GM12878 (cell line): ENCODE results near the gene RARA. TPM values are rescaled to one million over a fixed set of nuclear protein-coding genes. Genes with fewer than 3 reads are reported as not detected.

Experiments
- ATAC-seq: fragments of 200-7000 bp; cut with Tn5 transposase; 3 replicates; pipeline ENCODE4 v1.9.1; 2020; ENCODE audit warnings: mild to moderate bottlenecking, moderate library complexity
- BruUV-seq: library from RNA; stranded (reverse); fragments of 400-500 nt; replicated peaks from 2 replicates; lab custom pipeline; 2021; lab: Mats Ljungman, UMichigan
- CTCF ChIA-PET: fragments of 300-600 bp; sonication (Branson Sonifier 250); formaldehyde crosslinking; extraction: SDS; loops from one replicate; lab custom pipeline; 2021; ENCODE audit warnings: inconsistent platforms; lab: Yijun Ruan, JAX
- POLR2A ChIA-PET: fragments of 350-600 bp; formaldehyde crosslinking; extraction: SDS; loops from one replicate; lab custom pipeline; 2021; ENCODE audit warnings: inconsistent platforms; lab: Charles Lee
- RAD21 ChIA-PET: fragments of 300-600 bp; sonication (Branson Sonifier 250); formaldehyde crosslinking; loops from one replicate; lab custom pipeline; 2023; ENCODE audit warnings: antibody characterized with exemption; ENCODE audit not compliant: unreplicated experiment; lab: Charles Lee
- SMC1A ChIA-PET: fragments of 300-600 bp; sonication (Branson Sonifier 250); formaldehyde crosslinking; loops from one replicate; lab custom pipeline; 2023; ENCODE audit not compliant: unreplicated experiment, uncharacterized antibody; lab: Charles Lee
- DNase-seq: peaks from one replicate; pipeline ENCODE4 v3.0.0-alpha.2; 2011; ENCODE audit warnings: low read depth, low spot score
- FAIRE-seq: peaks from 3 replicates; lab custom pipeline; 2011; peaks lifted over from hg19 to GRCh38; lab: Jason Lieb, UNC
- H2AFZ ChIP-seq: 2 replicates; pipeline ENCODE4 v1.6.0; 2011; ENCODE audit warnings: low read depth, low read length, control low read depth; ENCODE audit not compliant: control insufficient read depth
- H3K27ac ChIP-seq: 2 replicates; pipeline ENCODE4 v1.5.1; 2011; ENCODE audit warnings: control low read depth; ENCODE audit not compliant: control insufficient read depth, insufficient read depth
- H3K27me3 ChIP-seq, 2 experiments: replicated peaks in 1 of 2; 2 replicates each; pipeline versions ENCODE4 v1.6.0 to v1.6.1; 2011; ENCODE audit warnings: low read length in 1 of 2; ENCODE audit not compliant: control insufficient read depth in 2 of 2, insufficient read depth in 2 of 2
- H3K36me3 ChIP-seq, 2 experiments: 2 replicates each; pipeline ENCODE4 v1.5.1; 2011; ENCODE audit warnings: low read length in 1 of 2; ENCODE audit not compliant: control insufficient read depth in 2 of 2, insufficient read depth in 2 of 2
- H3K4me1 ChIP-seq: 2 replicates; pipeline ENCODE4 v1.6.1; 2011; ENCODE audit warnings: mild to moderate bottlenecking, low read length, moderate library complexity, mixed read lengths; ENCODE audit not compliant: control insufficient read depth, insufficient read depth
- H3K4me2 ChIP-seq: 2 replicates; pipeline ENCODE4 v1.6.0; 2011; ENCODE audit warnings: control low read depth; ENCODE audit not compliant: control insufficient read depth, insufficient read depth
- H3K4me3 ChIP-seq: fragments of 200-600 bp; sonication (generic); 2 replicates; pipeline ENCODE4 v1.5.1; 2016
- H3K79me2 ChIP-seq: 2 replicates; pipeline ENCODE4 v1.6.0; 2011; ENCODE audit warnings: low read length; ENCODE audit not compliant: control insufficient read depth, insufficient read depth
- H3K9ac ChIP-seq: 2 replicates; pipeline ENCODE4 v1.8.0; 2011; ENCODE audit warnings: low read length, control low read depth, mixed read lengths; ENCODE audit not compliant: control insufficient read depth, insufficient read depth
- H3K9me3 ChIP-seq: replicated peaks from 3 replicates; pipeline ENCODE4 v1.5.1; 2011; ENCODE audit warnings: mild to moderate bottlenecking, low read length; ENCODE audit not compliant: control insufficient read depth, insufficient read depth
- H4K20me1 ChIP-seq: 2 replicates; pipeline ENCODE4 v1.6.0; 2011; ENCODE audit not compliant: control insufficient read depth, insufficient read depth
- ZNF687 ChIP-seq: fragments of 450-650 bp; IDR thresholded peaks from 2 replicates; pipeline ENCODE4 v1.6.1; 2017; ENCODE audit warnings: mild to moderate bottlenecking, moderate library complexity
- WGBS: methylation state at CpG from one replicate; pipeline ENCODE4 v1.1.6; 2016; ENCODE audit warnings: low lambda C conversion rate; ENCODE audit not compliant: insufficient replicate concordance, insufficient coverage; ENCODE audit errors: missing lambda C conversion rate; 5-methylcytosine and 5-hydroxymethylcytosine counted together
- in situ Hi-C: fragments of 300-500 bp; cut with MboI; formaldehyde crosslinking; loops from 9 replicates; pipeline ENCODE4 v1.14.3; 2018; ENCODE audit warnings: mixed read lengths
- intact Hi-C: fragments of 100-400 bp; cut with micrococcal nuclease; formaldehyde crosslinking; loops from one replicate; pipeline ENCODE4 v1.14.2; 2022; ENCODE audit not compliant: unreplicated experiment
- polyA plus RNA-seq, 11 experiments: library from polyadenylated mRNA; depleted of rRNA in 4 of 11; unstranded in 6 of 11; stranded (reverse) in 5 of 11; fragments of >200 nt; fragmentation: Nextera tagmentation in 4 of 11; fragmentation: Illumina TruSeq in 1 of 11; extraction: Ambion mirVana in 4 of 11; extraction: Trizol in 1 of 11; gene quantifications; 1 replicate in 1 of 11; 2 replicates in 10 of 11; pipeline versions ENCODE4 v1.2.1 to v1.2.3, GENCODE V29; 2011 to 2016; ENCODE audit warnings: inconsistent platforms in 2 of 11, missing spikeins in 2 of 11, low read depth in 1 of 11
- total RNA-seq, 4 experiments: library from RNA; depleted of rRNA in 3 of 4; stranded (reverse); fragments of >200 nt in 3 of 4; fragmentation: Illumina TruSeq in 1 of 4; extraction: Trizol in 1 of 4; gene quantifications; 2 replicates each; pipeline versions ENCODE4 v1.2.1 to v1.2.3, GENCODE V29; 2013 to 2021
- TF ChIP-seq, protein P1 (sequence below): IDR thresholded peaks from 2 replicates; pipeline ENCODE4 v1.6.1; 2012; ENCODE audit warnings: low read depth, low read length, improper control_type of control experiment

The RARA gene
- total and polyA plus RNA-seq, 10 of the 15 experiments (the other 5 are each of a cell fraction or from before 2014, with no cell fraction given): 0.13 to 33.6 (median 13.6) TPM

- Histone ChIP-seq H3K4me3 (no peak overlapping the region), H4K20me1 (no peaks in the 10 kb centered on the region), H2AFZ (no peak overlapping the region), H3K27me3 (no peaks in the 10 kb centered on the region), H3K79me2 (no peaks in the 10 kb centered on the region), H3K4me1 (no peaks in the 10 kb centered on the region; the same call in none of the 2 replicates), H3K9ac (no peak overlapping the region), H3K9me3 (no peaks in the 10 kb centered on the region; the same call in 2 of the 3 replicates), H3K4me2 (no peak overlapping the region), H3K27ac (no peak overlapping the region), H3K36me3 (no peaks in the 10 kb centered on the region)
- no peak for DNase-seq
- ChIA-PET CTCF (interaction anchor here (1.0 to 2.2 kb wide), 3 partner anchors 58 to 110 kb away, joined by 3 to 7 read pairs (median 4); partner anchors contain the start of gene RARA), POLR2A (interaction anchor here (0.5 kb wide), 1 partner anchor 72 kb away, joined by 3 read pairs; no protein-coding TSS in a partner anchor), SMC1A (interaction anchor here (1.9 kb wide), 1 partner anchor 166 kb away, joined by 7 read pairs; no protein-coding TSS in a partner anchor), RAD21 (interaction anchor here (1.3 to 1.5 kb wide), 2 partner anchors 51 to 66 kb away, joined by 4 read pairs; partner anchors contain the start of gene TOP2A)
- ATAC-seq: no peak
- WGBS: 75% methylated on average over 17 of the region's 18 CpGs
- intact Hi-C loops (no loop called here), in situ Hi-C loops (no loop called here)
- no peak for TF ChIP-seq ZNF687
- TF ChIP-seq, protein P1, sequence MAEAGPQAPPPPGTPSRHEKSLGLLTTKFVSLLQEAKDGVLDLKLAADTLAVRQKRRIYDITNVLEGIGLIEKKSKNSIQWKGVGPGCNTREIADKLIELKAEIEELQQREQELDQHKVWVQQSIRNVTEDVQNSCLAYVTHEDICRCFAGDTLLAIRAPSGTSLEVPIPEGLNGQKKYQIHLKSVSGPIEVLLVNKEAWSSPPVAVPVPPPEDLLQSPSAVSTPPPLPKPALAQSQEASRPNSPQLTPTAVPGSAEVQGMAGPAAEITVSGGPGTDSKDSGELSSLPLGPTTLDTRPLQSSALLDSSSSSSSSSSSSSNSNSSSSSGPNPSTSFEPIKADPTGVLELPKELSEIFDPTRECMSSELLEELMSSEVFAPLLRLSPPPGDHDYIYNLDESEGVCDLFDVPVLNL: no peak
- BruUV-seq: no TSS peak
- no peak for FAIRE-seq
These were observed 57.3 kb downstream of the RARA start for GRCh38 chr17:40366076-40366860.
